ENCODE measurements around the gene GEMIN7. TPM values are rescaled to one million over a fixed set of nuclear protein-coding genes. Genes with fewer than 3 reads are reported as not detected.

The GEMIN7 gene
- total RNA-seq, 4 donors from 2014 or later = 3.0 to 21.1 (median 15.9) TPM

GRCh38 chr19:45041125-45041524, 37.9 kb upstream of the GEMIN7 start:
- no peak for DNase-seq
- intact Hi-C loops (cut with DNase I; ENCODE audit: low total_unique reads) = loop anchor here (5.0 kb wide), 1 partner anchor 36 kb away; the partner anchor contains the start of genes GEMIN7 and ZNF296
- Histone ChIP-seq H3K4me1 (peaks cover 18 to 50% (median 36%) of the 10 kb centered on the region in 4 donors), H3K27ac (peak overlapping the region in 1 of 4 donors; percentile 14), H3K4me3 (no peak overlapping the region), H3K36me3 (peaks cover 0 to 32% (median 16%) of the 10 kb centered on the region in 4 donors), H3K27me3 (no peaks in the 10 kb centered on the region), H3K9me3 (no peaks in the 10 kb centered on the region)
- TF ChIP-seq POLR2A (IDR thresholded peaks at IDR 0.05) = no peak
- no peak for TF ChIP-seq CTCF (IDR thresholded peaks at IDR 0.05)
- no peak for TF ChIP-seq EP300 (IDR thresholded peaks at IDR 0.05; ENCODE audit: low read depth)
- no peak for TF ChIP-seq POLR2AphosphoS5 (IDR thresholded peaks at IDR 0.05)
- in situ Hi-C loops (cut with MboI; ENCODE audit: low pct_ligation_motif_present in 1 of 4, low pct_unique_long_range_greater_than_20kb in 1 of 4, low sequenced_read_pairs in 3 of 4) = no loop called here
- 69 to 79% methylated on average over 2 to 6 of the region's 6 CpGs for WGBS, 2 donors (ENCODE audit: low coverage in 1 of 2)

GRCh38 chr19:45045671-45046353, 33.2 kb upstream of the GEMIN7 start:
- Histone ChIP-seq H3K4me1 (peaks cover 14 to 47% (median 32%) of the 10 kb centered on the region in 4 donors), H3K27ac (peak overlapping the region; percentile 2 to 45 (median 22)), H3K27me3 (no peaks in the 10 kb centered on the region), H3K36me3 (peaks cover 0 to 28% (median 14%) of the 10 kb centered on the region in 4 donors), H3K4me3 (no peak overlapping the region), H3K9me3 (no peaks in the 10 kb centered on the region)
- no peak for TF ChIP-seq CTCF (IDR thresholded peaks at IDR 0.05)
- TF ChIP-seq EP300 (IDR thresholded peaks at IDR 0.05; ENCODE audit: low read depth) = no peak
- TF ChIP-seq POLR2AphosphoS5 (IDR thresholded peaks at IDR 0.05) = no peak
- intact Hi-C loops (cut with DNase I; ENCODE audit: low total_unique reads) = no loop called here
- in situ Hi-C loops (cut with MboI; ENCODE audit: low pct_ligation_motif_present in 1 of 4, low pct_unique_long_range_greater_than_20kb in 1 of 4, low sequenced_read_pairs in 3 of 4) = no loop called here
- DNase-seq = no peak
- WGBS, 2 donors (ENCODE audit: low coverage in 1 of 2) = 40 to 63% methylated on average over 1 to 14 of the region's 14 CpGs

GRCh38 chr19:45046355-45046754, 32.7 kb upstream of the GEMIN7 start:
- peak overlapping the region in 3 of 4 donors; percentile 2 to 45 (median 7) for H3K27ac ChIP-seq
- DNase-seq = no peak

More at GRCh38 chr19:45046355-45046754, 32.7 kb upstream of the GEMIN7 start:
- no peaks in the 10 kb centered on the region for H3K9me3 ChIP-seq
- 50 to 84% methylated on average over 2 to 7 of the region's 7 CpGs for WGBS, 2 donors (ENCODE audit: low coverage in 1 of 2)
- H3K27me3 ChIP-seq = no peaks in the 10 kb centered on the region
- in situ Hi-C loops (cut with MboI; ENCODE audit: low pct_ligation_motif_present in 1 of 4, low pct_unique_long_range_greater_than_20kb in 1 of 4, low sequenced_read_pairs in 3 of 4) (no loop called here), intact Hi-C loops (cut with DNase I; ENCODE audit: low total_unique reads) (no loop called here)
- peaks cover 0 to 27% (median 14%) of the 10 kb centered on the region in 4 donors for H3K36me3 ChIP-seq
- H3K4me3 ChIP-seq = no peak overlapping the region
- H3K4me1 ChIP-seq = peaks cover 9 to 46% (median 33%) of the 10 kb centered on the region in 4 donors
- TF ChIP-seq CTCF (IDR thresholded peaks at IDR 0.05) = no peak
- TF ChIP-seq POLR2A (IDR thresholded peaks at IDR 0.05) = no peak

All from transverse colon (tissue), 4 donors.